NT2/D1 (cell line): ENCODE data around the gene PRSS2.

Experiments used
- SUZ12 ChIP-seq: IDR thresholded peaks from 2 replicates; pipeline ENCODE4 v1.6.1; 2011; ENCODE audit not compliant: insufficient read length, insufficient read depth; ENCODE audit errors: extremely low read depth
- YY1 ChIP-seq: IDR thresholded peaks from 2 replicates; pipeline ENCODE4 v1.6.1; 2011; ENCODE audit not compliant: insufficient read length, insufficient read depth

DNA sequence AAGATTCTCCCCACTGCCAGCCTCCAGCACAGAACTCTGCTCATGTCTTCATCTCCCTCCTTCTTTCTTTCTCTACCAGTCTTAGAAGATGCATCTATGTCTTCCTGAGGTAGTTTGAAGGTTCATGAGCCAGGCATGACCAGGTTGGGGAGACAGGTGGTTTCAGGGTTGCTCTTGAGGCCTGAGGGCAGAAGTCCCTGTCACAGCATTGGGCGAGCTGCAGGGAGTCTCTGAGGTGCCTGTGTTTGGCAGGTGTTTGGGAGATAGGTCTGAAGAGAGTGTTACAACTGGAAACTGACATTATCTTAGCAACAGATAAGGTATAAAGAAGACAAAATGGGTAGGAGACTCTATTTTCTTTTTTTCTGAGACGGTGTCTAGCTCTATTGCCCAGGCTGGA lies 18.7 kb downstream of the PRSS2 start:
- TF ChIP-seq SUZ12 (no peak), YY1 (no peak)
